Breast epithelium (tissue), 3 donors: ENCODE data around the gene BTBD1.

Experiments used
- POLR2A ChIP-seq: fragments of 450-650 bp; IDR thresholded peaks from one replicate; pipeline ENCODE4 v1.6.1; 2016; ENCODE audit warnings: antibody characterized with exemption, mild to moderate bottlenecking, moderate library complexity
- TF ChIP-seq, protein P1 (sequence below), 3 donors: fragments of 450-650 bp; IDR thresholded peaks; one replicate each; pipeline ENCODE4 v1.5.1; 2016 to 2017; ENCODE audit warnings: antibody characterized with exemption in 3 of 3, mild to moderate bottlenecking in 3 of 3, moderate library complexity in 3 of 3

DNA sequence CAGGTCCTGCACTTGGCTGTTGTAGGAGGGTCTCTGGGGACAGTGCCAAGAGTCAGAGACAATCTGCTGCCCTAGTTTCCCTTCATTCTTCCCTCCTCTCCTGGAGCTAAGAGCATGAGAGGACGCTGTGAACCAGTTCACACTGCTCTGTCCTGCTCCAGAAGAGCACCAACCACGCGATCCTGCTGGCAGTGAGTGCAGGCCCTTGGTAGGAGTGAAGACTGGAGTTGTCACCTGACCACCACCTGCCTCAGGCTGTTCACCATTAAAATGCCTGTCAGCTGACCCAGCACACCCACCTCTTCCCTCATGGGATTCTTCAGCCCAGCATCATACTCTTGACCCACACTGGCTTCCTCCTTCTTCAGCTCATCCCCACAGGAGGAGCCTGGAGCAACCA lies 43.3 kb upstream of the BTBD1 start:
- TF ChIP-seq, protein P1, sequence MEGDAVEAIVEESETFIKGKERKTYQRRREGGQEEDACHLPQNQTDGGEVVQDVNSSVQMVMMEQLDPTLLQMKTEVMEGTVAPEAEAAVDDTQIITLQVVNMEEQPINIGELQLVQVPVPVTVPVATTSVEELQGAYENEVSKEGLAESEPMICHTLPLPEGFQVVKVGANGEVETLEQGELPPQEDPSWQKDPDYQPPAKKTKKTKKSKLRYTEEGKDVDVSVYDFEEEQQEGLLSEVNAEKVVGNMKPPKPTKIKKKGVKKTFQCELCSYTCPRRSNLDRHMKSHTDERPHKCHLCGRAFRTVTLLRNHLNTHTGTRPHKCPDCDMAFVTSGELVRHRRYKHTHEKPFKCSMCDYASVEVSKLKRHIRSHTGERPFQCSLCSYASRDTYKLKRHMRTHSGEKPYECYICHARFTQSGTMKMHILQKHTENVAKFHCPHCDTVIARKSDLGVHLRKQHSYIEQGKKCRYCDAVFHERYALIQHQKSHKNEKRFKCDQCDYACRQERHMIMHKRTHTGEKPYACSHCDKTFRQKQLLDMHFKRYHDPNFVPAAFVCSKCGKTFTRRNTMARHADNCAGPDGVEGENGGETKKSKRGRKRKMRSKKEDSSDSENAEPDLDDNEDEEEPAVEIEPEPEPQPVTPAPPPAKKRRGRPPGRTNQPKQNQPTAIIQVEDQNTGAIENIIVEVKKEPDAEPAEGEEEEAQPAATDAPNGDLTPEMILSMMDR (IDR thresholded peaks at IDR 0.05): no peak
- no peak for TF ChIP-seq POLR2A
